Measurements from ENCODE around the gene TP73. TPM values are rescaled to one million over a fixed set of nuclear protein-coding genes. Genes with fewer than 3 reads are reported as not detected.

Gene TP73
- total RNA-seq, 1 donor = under 0.01 TPM

DNA sequence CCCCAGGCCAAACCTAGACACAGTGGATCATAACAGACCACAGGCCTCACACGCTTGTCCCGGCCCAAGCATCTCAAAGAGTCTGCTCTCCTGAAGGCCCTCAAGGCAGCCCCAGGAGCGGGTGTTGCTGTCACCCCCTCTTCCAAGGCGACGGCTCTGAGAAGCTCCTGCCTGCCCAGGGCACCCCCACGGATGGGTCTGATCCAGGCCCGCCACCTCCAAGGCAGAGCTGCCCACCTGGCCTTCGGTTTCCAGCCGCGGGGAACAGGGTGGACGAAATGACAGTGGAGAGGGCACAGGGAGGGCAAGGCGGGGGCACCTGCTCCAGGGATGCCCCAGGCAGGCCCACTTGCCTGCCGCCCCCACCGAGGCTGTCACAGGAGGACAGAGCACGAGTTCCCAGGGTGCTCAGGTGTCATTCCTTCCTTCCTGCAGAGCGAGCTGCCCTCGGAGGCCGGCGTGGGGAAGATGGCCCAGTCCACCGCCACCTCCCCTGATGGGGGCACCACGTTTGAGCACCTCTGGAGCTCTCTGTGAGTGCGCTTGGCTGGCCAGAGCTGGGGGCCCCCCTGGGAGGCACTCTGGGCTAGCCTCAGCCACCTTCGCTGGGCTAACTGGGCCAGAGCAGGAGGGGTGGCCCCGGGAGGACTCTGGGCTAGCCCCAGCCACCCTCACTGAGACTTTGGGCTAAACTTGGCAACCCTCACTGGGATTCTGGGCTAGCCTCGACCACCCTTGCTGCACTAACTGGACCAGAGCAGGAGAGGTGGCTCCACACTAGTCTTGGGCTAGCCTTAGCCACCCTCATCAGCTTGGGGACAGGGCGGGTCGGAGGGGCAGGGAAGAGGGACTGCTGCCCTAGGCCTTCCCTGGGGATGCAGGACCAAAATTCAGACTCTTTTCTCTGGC lies 29.8 kb downstream of the TP73 start:
- no peak for DNase-seq (ENCODE audit: low read depth in 2 of 3, low spot score in 2 of 3)

DNA sequence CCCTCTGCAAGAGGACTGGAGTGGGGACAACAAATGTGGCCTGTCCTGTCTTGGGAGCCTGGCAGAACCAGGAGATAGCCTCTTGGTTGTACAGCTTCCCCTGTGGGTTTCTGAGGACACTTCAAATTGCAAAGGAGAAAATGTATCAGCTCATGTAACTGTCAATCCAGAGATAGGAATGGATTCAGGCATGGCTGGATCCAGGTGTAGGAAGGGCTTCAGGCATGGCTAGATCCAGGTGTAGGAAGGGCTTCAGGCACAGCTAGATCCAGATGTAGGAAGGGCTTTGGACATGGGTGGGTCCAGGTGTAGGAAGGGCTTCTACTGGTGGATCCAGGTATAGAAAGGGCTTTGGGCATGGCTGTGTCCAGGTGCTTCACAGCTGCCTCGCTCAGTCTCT lies 30.9 kb downstream of the TP73 start:
- no peak for DNase-seq (ENCODE audit: low read depth in 2 of 3, low spot score in 2 of 3)

DNA sequence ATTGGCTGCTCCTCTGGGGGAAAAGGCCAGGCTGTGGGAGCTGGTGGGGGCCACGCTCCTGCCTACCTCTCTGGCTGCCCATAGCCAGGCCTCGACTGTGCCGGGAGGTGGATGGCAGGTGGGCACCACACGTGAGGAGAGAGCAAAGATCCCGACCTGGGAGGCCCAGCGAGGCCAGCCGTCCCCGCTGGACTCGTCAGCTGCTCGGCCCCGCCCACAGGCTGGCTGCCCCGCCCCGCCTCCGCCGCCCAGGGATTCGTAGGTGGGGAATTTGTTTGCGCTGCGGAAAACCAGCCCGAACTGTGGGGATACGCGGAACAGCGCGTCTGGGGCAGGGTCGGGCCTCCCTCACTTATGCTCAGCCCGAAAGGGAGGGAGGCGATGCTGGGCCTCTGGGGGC lies 31.7 kb downstream of the TP73 start:
- DNase-seq (ENCODE audit: low read depth in 2 of 3, low spot score in 2 of 3) = no peak

DNA sequence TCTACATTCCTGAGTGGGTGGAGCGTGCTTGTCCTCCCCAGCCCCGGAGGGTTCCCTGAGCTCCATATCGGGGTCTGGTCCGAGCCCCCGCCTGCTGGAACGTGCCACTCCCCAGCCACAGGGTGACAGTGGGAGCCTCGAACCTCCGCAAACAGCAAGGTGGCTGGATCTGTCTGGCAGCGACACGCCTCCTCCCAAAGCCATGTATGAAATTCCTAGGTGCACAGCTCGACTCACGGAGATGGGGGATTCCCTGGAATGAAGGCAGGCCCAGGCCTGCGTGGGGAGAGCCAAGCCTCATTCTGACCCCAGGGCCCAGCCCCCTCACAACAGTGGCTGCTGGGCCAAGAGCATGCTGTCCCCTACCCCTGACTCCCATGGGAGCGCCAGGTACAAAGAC lies 32.9 kb downstream of the TP73 start:
- DNase-seq (ENCODE audit: low read depth in 2 of 3, low spot score in 2 of 3) = no peak

DNA sequence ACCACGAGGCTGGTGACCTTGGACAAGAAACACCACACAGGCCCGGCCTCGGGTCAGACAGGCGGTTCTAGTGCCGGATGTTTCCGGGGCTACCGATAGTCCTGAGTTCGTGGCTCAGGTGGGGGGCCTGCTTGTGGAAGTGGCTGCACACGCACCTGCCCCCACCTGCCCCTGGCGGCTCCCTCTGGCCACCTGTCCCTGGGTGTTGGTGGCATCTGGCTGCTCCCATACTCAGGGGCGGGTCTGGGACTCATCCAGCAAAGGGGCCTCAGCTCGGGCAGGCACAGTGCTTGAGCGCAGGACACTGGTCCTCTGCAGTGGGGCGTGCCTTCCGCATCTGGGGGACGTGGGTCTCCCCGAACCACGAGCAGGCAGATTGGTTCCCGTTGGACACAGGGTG lies 33.6 kb downstream of the TP73 start:
- DNase-seq (ENCODE audit: low read depth in 2 of 3, low spot score in 2 of 3) = no peak

DNA sequence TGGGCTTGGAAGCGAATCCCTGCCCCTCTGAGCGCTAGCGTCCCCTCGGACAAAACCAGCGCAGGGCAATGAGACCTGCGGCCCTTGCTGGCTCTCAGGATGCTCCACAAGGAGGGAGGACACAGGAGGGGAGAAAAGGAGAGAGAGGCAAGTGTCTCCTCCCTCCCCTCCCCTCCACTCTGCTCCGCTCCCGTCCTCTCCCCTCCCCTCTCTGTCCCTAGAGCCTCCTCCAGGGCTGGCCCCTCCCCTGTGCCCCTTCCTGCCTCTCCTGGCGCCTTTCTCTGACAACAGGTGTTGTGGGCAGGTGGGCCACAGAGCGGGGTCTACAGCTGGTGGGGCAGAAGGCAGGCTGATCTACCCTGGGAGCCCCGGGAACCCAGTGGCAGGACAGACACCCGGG lies 35.2 kb downstream of the TP73 start:
- no peak for DNase-seq (ENCODE audit: low read depth in 2 of 3, low spot score in 2 of 3)

DNA sequence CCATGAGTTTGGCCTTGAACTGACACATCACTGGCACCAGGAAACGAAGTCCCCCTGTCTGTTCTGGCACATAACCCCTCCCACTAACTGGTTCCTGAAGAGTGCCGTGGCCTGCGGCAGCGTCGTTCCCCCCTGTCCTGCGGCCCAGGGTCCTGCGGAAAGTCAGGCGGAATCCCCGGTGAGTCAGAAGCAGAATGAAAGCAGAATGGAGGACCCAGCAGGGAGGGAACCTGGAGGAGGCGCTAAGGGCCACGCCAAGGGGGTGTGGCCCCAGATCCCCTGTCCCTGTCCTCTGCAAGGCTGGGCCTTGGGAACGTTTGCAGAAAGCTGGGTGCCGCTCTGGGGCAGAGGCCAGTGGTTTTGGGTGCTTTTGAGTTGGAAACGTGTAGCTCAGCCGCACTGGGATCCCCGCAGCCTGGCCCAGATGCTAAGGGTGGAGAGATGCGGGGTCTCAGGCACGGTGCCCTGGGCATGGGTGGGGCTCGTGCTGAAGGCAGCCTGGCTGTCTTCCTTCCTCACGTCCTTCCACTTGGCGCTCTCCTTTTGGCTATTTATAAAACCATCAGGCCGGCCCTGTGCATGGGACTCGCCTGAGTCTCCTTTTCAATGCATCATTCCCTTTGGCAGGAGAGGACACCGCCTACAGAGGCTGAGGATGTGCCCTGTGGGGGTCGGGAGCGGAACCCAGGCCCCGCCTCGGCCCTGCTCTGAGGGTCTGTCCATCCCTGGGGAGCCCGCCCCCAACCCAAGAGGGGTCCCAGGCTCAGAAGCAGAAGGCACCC lies 36.2 kb downstream of the TP73 start:
- DNase-seq (ENCODE audit: low read depth in 2 of 3, low spot score in 2 of 3) = no peak

DNA sequence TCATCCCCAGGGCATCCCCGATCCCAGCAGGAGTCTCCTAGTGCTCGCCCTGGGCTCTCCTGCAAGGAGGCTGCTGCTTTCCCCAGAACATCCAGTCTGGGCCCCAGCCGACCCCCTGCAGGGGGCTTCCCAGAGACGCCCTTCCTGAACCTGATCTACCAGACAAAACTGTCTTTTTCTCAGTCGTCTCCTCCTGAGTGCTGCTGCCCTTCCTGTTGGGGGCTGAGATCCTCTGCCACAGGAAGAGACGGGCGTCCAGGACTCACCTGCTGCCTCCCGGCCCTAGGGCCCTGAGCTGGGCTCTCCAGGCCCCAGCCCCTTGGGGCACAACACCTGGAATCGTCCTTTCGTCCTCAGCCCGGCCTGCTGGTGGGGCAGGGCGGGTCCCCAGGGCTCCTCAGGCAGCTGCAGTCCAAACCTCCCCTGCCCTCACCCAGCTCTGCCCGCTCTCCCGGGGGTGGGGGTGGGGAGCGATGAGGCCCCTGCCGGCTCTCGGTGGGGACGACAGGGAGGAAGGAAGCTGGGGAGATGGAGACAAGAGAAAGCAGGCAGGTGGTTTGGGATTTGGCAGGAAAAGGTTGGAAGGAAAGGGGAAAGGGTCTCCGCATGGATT lies 36.9 kb downstream of the TP73 start:
- no peak for DNase-seq (ENCODE audit: low read depth in 2 of 3, low spot score in 2 of 3)

DNA sequence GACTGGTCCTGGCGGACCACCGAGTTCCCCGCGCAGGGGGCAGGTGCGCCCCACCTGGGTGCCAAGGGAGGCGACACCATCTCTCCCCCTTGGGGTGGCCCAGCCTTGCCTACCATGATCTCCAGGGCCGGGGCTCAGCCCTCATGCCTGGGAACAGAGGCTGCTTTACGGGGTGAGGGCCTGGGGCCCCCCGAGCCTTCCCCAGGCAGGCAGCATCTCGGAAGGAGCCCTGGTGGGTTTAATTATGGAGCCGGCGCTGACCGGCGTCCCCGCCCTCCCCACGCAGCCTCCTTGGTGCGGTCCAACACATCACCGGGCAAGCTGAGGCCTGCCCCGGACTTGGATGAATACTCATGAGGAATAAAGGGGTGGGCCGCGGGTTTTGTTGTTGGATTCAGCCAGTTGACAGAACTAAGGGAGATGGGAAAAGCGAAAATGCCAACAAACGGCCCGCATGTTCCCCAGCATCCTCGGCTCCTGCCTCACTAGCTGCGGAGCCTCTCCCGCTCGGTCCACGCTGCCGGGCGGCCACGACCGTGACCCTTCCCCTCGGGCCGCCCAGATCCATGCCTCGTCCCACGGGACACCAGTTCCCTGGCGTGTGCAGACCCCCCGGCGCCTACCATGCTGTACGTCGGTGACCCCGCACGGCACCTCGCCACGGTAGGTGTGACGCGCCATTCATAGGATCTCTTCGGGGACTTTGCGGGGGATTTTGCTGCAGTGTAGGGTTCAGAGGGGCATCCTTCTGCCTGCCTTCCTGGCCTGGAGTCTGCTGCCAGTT lies 38.2 kb downstream of the TP73 start:
- DNase-seq (ENCODE audit: low read depth in 2 of 3, low spot score in 2 of 3) = no peak

DNA sequence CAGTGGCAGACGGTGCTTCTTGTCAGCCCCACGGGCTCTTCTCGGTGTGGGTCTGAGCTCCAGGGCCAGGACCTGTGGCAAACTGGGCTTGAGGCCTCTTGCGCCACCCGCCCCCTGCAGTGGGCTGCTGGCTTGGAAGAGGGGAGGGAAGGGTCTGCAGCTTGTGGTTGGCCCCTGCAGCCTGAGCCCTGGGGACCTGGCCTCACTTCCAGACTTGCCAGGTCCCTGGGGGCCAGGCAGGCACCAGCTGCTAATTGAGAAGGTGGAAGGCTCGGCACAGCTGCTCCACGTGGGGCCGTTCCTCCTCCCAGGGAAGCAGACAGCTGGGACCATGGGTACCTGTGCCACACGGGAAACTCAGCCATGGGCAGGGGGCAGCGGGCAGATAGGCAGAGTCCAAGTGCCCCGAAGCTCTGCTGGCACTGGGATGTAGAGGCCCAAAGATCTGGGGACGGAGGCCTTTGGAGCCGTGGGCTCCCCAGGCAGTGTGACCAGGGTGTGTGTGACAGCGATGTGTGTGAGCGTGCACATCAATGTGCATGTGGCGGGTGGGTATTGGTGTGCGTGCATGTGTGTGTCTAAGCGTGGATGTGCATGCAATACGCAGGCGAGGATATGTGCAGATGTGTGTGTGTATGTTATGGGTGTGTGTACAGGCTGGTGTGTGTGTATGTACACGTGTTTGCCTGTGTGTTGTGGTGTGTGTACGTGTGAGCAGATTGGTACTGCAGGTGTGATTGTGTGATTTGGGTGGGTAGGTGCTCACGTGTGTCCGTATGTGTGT lies 39.3 kb downstream of the TP73 start:
- no peak for DNase-seq (ENCODE audit: low read depth in 2 of 3, low spot score in 2 of 3)

DNA sequence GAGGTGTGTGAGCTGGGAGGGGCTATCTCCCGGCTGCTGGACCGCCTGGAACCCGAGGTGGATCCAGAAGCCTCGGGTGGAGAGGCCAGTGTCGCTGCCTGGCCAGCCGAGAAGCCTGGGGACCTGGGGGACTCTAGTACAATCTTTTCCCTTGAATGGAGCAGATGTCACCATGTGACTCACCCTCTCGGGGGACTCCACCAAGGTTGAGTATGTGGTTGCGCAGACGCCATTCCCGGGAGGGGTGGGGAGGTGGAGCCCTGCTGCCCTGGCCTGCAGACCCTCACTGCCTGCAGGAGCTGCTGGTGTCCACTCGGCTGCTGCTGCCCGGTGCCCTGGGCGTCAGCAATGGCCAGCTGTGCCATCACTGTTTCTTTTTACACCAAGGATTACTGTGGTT lies 40.3 kb downstream of the TP73 start:
- DNase-seq (ENCODE audit: low read depth in 2 of 3, low spot score in 2 of 3) = no peak

DNA sequence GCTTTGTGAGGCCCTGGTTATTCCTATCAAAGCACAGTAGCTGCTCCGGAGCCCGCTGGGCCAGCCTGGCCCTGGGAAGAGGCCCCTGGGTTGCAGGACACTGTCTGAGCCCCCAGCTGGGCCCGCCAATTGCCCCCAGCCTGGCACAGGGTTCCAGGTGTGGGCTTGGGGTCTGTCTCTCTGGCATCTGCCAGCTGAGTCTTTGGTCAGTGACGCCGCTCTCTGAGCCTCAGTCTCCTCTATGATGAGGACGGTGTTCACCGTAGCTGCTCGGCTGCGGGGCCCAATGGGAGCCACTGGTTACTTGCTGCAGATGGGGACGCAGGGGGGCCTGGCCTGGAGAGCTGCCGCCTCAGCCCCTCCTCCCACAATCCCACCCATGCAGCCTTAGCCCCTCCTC lies 41.0 kb downstream of the TP73 start:
- DNase-seq (ENCODE audit: low read depth in 2 of 3, low spot score in 2 of 3) = no peak

DNA sequence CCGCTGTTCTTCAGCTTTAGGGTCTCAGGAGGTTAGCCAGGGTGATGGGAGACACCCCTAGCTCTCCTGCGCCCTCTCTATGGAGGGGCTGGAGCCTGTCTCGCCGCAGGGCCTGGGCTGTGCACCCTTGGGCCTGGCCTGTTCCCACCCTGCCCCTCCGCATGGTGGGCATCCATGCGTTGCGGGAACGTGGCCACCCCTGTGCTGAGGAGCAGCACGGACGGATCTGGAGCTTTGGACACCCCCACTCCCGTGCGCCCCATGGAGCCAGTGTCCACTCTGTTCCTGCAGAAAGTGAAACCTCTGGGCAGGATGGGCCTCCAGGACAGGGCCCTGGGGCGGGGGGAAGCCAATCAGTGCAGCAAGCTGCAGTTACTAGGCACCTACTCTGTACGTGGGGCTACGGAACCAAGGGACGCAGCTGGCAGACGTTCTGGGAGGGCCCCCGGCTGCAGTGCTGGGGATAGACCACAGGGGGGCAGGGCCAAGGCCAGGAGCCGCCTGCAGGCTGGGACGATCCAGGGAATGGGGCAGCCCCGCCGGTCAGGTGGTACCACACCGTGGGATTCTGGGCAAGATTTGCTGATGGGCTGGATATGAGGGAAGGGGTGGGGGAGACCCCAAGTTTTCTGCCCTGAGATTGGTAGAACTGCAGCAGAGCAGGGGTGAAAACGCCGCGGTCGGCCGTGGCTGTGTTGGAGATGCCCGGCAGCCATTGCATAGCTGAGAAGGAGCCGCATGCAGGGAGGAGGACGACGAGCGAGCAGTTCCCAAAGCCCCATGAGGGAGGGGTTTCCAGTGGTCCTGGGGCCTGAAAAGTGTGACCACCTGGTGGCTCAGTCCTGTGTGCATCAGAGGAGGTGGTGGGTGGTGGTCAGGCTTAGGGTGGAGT lies 43.3 kb downstream of the TP73 start:
- DNase-seq (ENCODE audit: low read depth in 2 of 3, low spot score in 2 of 3) = peak in 1 of 3 donors; percentile 61

DNA sequence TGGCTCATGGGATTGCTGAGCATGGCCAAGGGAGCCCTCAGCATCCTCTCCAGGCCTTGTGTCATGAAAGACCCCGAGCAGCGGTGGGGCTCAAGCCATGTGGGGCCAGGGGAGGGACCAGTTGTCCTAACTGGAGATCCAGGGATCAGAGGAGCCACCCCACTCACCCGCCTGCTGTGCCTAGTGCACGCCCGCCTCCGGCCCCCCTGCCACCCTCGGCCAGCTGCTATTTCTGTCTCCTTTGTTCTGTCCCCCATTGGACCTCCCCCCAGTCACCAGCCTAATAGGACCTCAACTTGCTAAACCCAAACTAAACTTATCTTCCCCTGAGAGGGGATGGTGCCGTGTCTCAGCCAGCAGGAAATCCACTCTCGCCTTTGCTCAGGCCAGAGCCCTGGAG lies 44.4 kb downstream of the TP73 start:
- no peak for DNase-seq (ENCODE audit: low read depth in 2 of 3, low spot score in 2 of 3)

DNA sequence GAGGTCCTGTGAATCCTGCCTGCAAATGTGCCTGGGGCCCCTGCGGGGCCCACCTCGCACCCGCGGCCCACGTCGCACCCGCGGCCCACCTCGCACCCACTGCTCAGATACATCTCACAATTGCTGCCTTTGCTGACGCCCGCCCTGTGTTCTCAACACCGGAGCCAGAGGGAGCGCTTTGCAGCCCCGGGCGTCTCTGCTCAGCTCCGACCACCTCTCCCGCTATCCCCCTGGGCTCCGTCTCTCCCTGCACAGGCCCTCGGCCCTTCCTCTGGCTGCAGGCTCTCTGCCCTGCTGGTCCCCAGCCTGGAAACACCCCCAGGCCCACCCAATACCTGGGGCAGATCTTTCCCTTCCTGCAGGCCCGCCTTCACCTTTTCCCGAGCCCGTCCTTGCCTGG lies 44.8 kb downstream of the TP73 start:
- DNase-seq (ENCODE audit: low read depth in 2 of 3, low spot score in 2 of 3) = no peak

DNA sequence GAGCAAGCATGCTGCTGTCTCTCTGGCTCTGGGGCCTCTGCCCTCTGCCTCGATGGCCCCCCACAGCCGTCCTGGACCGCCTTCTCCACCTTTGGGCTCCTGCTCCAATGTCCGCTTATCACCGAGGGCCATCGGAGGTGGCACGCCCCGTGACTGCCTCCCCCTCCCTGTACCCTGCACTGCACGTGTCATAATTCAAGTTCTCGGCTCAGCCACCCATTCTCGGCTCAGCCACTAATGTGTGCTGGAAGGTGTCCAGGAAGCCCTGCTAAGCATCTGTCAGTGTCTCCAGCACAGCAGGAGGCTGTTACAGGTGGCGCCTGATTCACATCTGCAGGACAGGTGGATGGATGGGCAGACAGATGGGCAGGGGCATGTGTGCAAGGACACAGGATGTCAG lies 45.5 kb downstream of the TP73 start:
- no peak for DNase-seq (ENCODE audit: low read depth in 2 of 3, low spot score in 2 of 3)

DNA sequence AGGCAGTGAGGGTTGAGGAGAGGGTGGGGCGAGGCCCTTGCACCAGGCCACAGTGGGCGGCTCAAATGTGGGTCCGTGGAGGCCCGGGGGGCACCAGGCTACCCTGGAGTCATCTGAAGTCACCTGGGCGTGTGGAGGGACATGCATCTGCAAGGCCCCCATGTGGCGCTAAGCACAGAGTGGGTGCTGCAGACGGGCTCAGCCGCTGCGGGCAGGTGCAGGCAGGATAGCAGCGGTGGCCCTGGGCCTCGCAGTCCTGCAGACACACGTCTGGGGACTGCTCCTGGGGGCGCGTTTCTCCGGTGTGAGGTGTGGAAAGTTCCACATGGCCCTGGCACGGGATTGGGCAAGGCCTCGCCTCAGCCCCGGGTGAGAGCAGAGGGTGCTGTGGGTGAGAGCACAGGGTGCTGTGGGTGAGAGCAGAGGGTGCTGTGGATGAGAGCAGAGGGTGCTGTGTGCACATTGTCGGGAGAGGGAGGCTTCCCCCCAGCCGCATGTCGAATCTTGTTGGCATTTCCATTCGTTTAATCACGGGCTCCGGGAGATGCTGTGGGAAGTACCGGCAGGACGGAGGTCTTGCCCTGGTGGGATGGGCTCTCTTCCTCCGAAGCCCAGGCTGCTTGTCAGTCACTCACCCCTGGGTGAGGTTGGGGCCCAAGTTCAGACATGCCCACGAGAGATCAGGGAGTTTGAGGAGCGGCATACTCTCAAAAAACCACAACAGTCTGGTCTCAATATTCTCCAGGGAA lies 46.5 kb downstream of the TP73 start:
- DNase-seq (ENCODE audit: low read depth in 2 of 3, low spot score in 2 of 3) = no peak

DNA sequence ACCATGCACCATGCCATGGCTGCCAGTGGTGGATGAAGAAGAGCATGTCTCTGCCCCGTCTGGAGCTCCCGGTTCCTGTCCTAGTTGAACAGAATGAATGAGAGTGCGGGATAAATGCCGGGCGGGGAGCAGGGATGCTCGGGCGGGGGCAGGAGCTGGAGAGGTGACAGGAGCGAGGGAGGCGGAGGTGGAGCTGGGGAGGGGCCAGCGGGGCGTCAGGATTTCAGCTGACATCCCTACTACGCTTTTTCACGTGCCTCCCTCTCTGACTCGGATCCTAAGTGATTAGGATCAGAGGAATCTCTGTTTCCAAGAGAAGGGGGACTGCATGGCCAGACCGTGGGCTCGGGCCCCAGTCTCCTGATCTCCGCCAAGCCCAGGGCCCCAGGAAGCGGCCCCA lies 47.3 kb downstream of the TP73 start:
- DNase-seq (ENCODE audit: low read depth in 2 of 3, low spot score in 2 of 3) = no peak
